OCI-LY7 (cell line): ENCODE results near the gene SLC35E2B. TPM values are rescaled to one million over a fixed set of nuclear protein-coding genes. Genes with fewer than 3 reads are reported as not detected.

Source experiments
- BruUV-seq: library from RNA; stranded (reverse); fragments of 400-500 nt; replicated peaks from 2 replicates; lab custom pipeline; 2021; lab: Mats Ljungman, UMichigan
- CTCF ChIA-PET: fragments of 300-600 bp; sonication (Branson Sonifier 250); formaldehyde crosslinking; loops from one replicate; lab custom pipeline; 2022; ENCODE audit warnings: antibody characterized with exemption; ENCODE audit not compliant: unreplicated experiment; lab: Charles Lee
- POLR2A ChIA-PET: fragments of 300-600 bp; sonication (Branson Sonifier 250); formaldehyde crosslinking; loops from one replicate; lab custom pipeline; 2022; ENCODE audit warnings: antibody characterized with exemption; lab: Charles Lee
- DNase-seq: peaks from one replicate; pipeline ENCODE4 v3.0.0-alpha.2; 2015; ENCODE audit warnings: low spot score
- H2AFZ ChIP-seq: fragments of 200-600 bp; sonication (generic), shearing (Covaris generic); 2 replicates; pipeline ENCODE4 v1.6.1; 2014; ENCODE audit warnings: mild to moderate bottlenecking, antibody characterized with exemption, low read length, moderate library complexity
- H3K27ac ChIP-seq: fragments of 200-600 bp; sonication (generic); 2 replicates; pipeline ENCODE4 v1.5.1; 2014; ENCODE audit warnings: mixed run types, low read depth, mild to moderate bottlenecking, moderate library complexity, low read length, inconsistent platforms; ENCODE audit not compliant: poor library complexity, severe bottlenecking
- H3K36me3 ChIP-seq: fragments of 200-600 bp; sonication (generic); 2 replicates; pipeline ENCODE4 v1.6.1; 2014; ENCODE audit warnings: mild to moderate bottlenecking, antibody characterized with exemption, low read length, moderate library complexity, mixed read lengths; ENCODE audit not compliant: insufficient read depth
- H3K4me1 ChIP-seq: fragments of 200-600 bp; sonication (generic); 2 replicates; pipeline ENCODE4 v1.5.1; 2014; ENCODE audit warnings: mild to moderate bottlenecking, low read length; ENCODE audit not compliant: insufficient read depth, poor library complexity, severe bottlenecking
- H3K4me2 ChIP-seq: fragments of 200-600 bp; sonication (generic); 2 replicates; pipeline ENCODE4 v1.6.1; 2014; ENCODE audit warnings: mild to moderate bottlenecking, low read length
- H3K4me3 ChIP-seq: fragments of 200-600 bp; sonication (generic); 2 replicates; pipeline ENCODE4 v1.5.1; 2014; ENCODE audit warnings: mild to moderate bottlenecking, low read depth, low read length; ENCODE audit not compliant: poor library complexity, severe bottlenecking
- H3K79me2 ChIP-seq: fragments of 200-600 bp; sonication (generic); 2 replicates; pipeline ENCODE4 v1.6.1; 2016; ENCODE audit warnings: low read depth, mild to moderate bottlenecking, low read length, moderate library complexity, mixed read lengths; ENCODE audit not compliant: insufficient read depth
- H3K9me2 ChIP-seq: fragments of 200-600 bp; sonication (generic); 2 replicates; pipeline ENCODE4 v1.6.1; 2016; ENCODE audit warnings: mild to moderate bottlenecking, low read length, mixed read lengths; ENCODE audit not compliant: insufficient read depth
- H3K9me3 ChIP-seq: fragments of 200-600 bp; sonication (generic); 2 replicates; pipeline ENCODE4 v1.6.1; 2014; ENCODE audit warnings: mild to moderate bottlenecking, mixed run types, low read length, mixed read lengths
- H4K20me1 ChIP-seq: fragments of 200-600 bp; sonication (generic); 2 replicates; pipeline ENCODE4 v1.6.1; 2014; ENCODE audit warnings: mild to moderate bottlenecking, antibody characterized with exemption, low read length, moderate library complexity, mixed read lengths; ENCODE audit not compliant: insufficient read depth
- EZH2phosphoT487 ChIP-seq: fragments of 200-600 bp; sonication (generic); IDR thresholded peaks from 2 replicates; pipeline ENCODE4 v1.6.1; 2018; ENCODE audit warnings: low read depth, borderline replicate concordance, mild to moderate bottlenecking, mixed run types, antibody characterized with exemption, low read length, moderate library complexity, mixed read lengths
- intact Hi-C: fragments of 100-400 bp; cut with micrococcal nuclease; formaldehyde crosslinking; loops from one replicate; pipeline ENCODE4 v1.10.0; 2022; ENCODE audit not compliant: unreplicated experiment
- total RNA-seq, 2 experiments: library from RNA; depleted of rRNA in 1 of 2; stranded (reverse); fragments of >200 nt in 1 of 2; shearing (Covaris generic) in 1 of 2; gene quantifications; 2 replicates each; pipeline ENCODE4 v1.2.3, GENCODE V29; 2014 to 2022
- TF ChIP-seq, protein P1 (sequence below): fragments of 200-600 bp; sonication (generic); conservative IDR thresholded peaks from 2 replicates; pipeline ENCODE4 v1.5.1; 2014; ENCODE audit warnings: mild to moderate bottlenecking, antibody characterized with exemption, low read length, moderate library complexity, mixed read lengths

SLC35E2B gene
- total RNA-seq, 2 experiments from 2014 or later, result 26.6 to 58.9 TPM

DNA sequence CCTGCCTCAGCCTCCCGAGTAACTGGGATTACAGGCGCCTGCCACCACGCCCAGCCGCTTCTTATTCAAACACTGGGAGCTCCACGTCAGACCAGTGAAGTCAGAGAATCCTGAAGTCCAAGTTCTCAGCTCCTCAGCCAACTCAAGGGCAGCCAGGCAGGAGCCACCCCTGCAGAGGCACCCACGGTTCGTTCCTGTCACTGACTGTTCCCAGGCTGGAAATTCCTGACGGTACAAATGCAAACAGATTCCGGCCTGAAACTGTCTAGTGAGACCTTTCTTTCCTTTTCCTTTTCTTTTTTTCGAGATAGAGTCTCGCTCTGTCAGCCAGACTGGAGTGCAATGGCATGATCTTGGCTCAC is 11.7 kb downstream of the SLC35E2B start:
- Histone ChIP-seq H3K27ac (no peak overlapping the region), H3K4me2 (no peak overlapping the region), H3K4me1 (peaks cover 23% of the 10 kb centered on the region), H3K36me3 (no peaks in the 10 kb centered on the region), H3K9me2 (no peaks in the 10 kb centered on the region), H3K4me3 (no peak overlapping the region), H3K79me2 (no peaks in the 10 kb centered on the region), H3K9me3 (no peaks in the 10 kb centered on the region), H2AFZ (no peak overlapping the region), H4K20me1 (no peaks in the 10 kb centered on the region)
- no TSS peak for BruUV-seq
- intact Hi-C loops, result no loop called here
- TF ChIP-seq, protein P1, sequence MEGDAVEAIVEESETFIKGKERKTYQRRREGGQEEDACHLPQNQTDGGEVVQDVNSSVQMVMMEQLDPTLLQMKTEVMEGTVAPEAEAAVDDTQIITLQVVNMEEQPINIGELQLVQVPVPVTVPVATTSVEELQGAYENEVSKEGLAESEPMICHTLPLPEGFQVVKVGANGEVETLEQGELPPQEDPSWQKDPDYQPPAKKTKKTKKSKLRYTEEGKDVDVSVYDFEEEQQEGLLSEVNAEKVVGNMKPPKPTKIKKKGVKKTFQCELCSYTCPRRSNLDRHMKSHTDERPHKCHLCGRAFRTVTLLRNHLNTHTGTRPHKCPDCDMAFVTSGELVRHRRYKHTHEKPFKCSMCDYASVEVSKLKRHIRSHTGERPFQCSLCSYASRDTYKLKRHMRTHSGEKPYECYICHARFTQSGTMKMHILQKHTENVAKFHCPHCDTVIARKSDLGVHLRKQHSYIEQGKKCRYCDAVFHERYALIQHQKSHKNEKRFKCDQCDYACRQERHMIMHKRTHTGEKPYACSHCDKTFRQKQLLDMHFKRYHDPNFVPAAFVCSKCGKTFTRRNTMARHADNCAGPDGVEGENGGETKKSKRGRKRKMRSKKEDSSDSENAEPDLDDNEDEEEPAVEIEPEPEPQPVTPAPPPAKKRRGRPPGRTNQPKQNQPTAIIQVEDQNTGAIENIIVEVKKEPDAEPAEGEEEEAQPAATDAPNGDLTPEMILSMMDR, result no peak
- no peak for TF ChIP-seq EZH2phosphoT487
- POLR2A ChIA-PET, result no interaction called here
- CTCF ChIA-PET, result interaction anchor here (0.6 kb wide), 1 partner anchor 305 kb away, joined by 4 read pairs; no protein-coding TSS in a partner anchor
- no peak for DNase-seq

- Histone ChIP-seq H2AFZ (no peak overlapping the region), H3K4me1 (peaks cover 23% of the 10 kb centered on the region), H3K4me2 (no peak overlapping the region), H3K79me2 (no peaks in the 10 kb centered on the region), H3K36me3 (no peaks in the 10 kb centered on the region), H3K27ac (no peak overlapping the region), H3K9me3 (no peaks in the 10 kb centered on the region), H4K20me1 (no peaks in the 10 kb centered on the region), H3K9me2 (no peaks in the 10 kb centered on the region), H3K4me3 (no peak overlapping the region)
- ChIA-PET CTCF (interaction anchor here (0.6 kb wide), 1 partner anchor 305 kb away, joined by 4 read pairs; no protein-coding TSS in a partner anchor), POLR2A (interaction anchor here (0.7 kb wide), 1 partner anchor 775 kb away, joined by 3 read pairs; no protein-coding TSS in a partner anchor)
- DNase-seq, result no peak
- BruUV-seq, result no TSS peak
- TF ChIP-seq EZH2phosphoT487, result no peak
- TF ChIP-seq, protein P1, result no peak
- intact Hi-C loops, result no loop called here
Observed at GRCh38 chr1:1680031-1680911, 12.3 kb downstream of the SLC35E2B start.
